Mononuclear cell (primary cell): Measurements from ENCODE around the gene RUNX1. TPM values are rescaled to one million over a fixed set of nuclear protein-coding genes. Genes with fewer than 3 reads are reported as not detected.

ENCODE experiments used
- H3K27me3 ChIP-seq: 2 replicates; pipeline ENCODE4 v1.6.0; 2011; ENCODE audit warnings: low read length, control low read depth; ENCODE audit not compliant: insufficient read depth
- H3K4me1 ChIP-seq: 2 replicates; pipeline ENCODE4 v1.5.1; 2011; ENCODE audit warnings: mild to moderate bottlenecking, low read length, control low read depth; ENCODE audit not compliant: insufficient read depth
- H3K4me3 ChIP-seq: 2 replicates; pipeline ENCODE4 v1.5.1; 2011; ENCODE audit warnings: mild to moderate bottlenecking, low read length, moderate library complexity
- H3K9me3 ChIP-seq: 2 replicates; pipeline ENCODE4 v1.5.1; 2011; ENCODE audit warnings: low read depth, mild to moderate bottlenecking, control low read depth, low read length
- total RNA-seq: library from RNA; depleted of rRNA; stranded (reverse); fragments of >200 nt; gene quantifications from one replicate; pipeline ENCODE4 v1.2.3, GENCODE V29; 2012

RUNX1 gene
- total RNA-seq, 1 donor: 51.2 TPM

DNA sequence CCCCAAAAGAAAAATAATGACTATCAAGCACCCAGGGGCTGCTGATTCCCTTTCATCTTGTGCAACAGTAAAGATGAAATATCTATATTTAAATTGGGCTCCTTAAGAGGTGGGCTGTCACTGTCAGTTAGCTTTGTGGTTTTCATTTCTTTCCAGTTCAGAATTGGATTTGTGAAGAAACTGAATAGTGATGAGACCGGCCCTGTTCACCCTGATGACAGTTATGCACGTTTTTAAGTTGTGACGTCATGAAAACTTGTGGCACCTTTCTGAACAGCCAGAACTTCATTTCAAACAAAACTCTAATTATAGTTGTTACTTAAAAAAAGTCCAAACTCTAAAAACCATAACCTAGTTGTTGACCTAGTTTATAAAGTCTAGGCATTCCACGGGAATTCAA lies 125.9 kb downstream of the RUNX1 start:
- Histone ChIP-seq H3K4me1 (peaks cover 55% of the 10 kb centered on the region), H3K9me3 (no peaks in the 10 kb centered on the region), H3K27me3 (no peaks in the 10 kb centered on the region), H3K4me3 (no peak overlapping the region)

DNA sequence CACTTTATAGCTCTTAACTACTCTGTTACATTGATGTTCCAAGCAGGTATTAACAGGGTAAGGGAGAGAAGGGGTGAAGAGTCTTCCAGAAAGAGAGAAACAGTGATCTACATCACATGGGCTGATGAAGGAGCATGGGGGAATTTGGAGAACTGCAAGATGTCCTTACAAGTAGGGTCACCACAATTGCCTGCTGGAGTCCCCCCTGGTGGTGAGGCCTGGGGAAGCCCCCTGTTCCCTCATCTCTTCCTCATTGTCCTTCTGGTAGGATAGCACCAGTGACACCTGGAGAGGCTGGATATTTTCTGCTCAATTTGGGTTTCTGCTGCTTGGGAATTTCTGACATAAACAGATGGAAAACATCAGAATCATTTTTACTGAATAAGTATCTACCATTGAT lies 126.6 kb downstream of the RUNX1 start:
- H3K4me3 ChIP-seq: no peak overlapping the region
- H3K27me3 ChIP-seq: no peaks in the 10 kb centered on the region
- H3K4me1 ChIP-seq: peaks cover 49% of the 10 kb centered on the region
- no peaks in the 10 kb centered on the region for H3K9me3 ChIP-seq

DNA sequence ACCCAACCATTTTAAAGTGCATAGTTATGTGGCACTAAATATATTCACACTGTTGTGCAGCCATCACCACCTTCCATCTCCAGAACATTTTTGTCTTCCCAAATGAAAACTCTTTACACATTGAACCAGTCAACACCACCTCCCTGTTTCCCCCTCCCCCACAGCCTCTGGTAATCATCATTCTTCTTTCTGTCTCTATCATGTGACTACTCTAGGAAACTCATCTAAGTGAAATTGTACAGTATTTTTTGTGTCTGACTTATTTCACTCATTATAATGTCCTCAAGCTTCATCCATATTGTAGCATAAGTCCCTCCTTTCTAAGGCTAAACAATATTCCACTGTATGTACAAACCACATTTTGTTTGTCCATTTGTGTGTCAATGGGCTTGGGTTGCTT lies 128.0 kb downstream of the RUNX1 start:
- no peaks in the 10 kb centered on the region for H3K9me3 ChIP-seq
- peaks cover 39% of the 10 kb centered on the region for H3K4me1 ChIP-seq

DNA sequence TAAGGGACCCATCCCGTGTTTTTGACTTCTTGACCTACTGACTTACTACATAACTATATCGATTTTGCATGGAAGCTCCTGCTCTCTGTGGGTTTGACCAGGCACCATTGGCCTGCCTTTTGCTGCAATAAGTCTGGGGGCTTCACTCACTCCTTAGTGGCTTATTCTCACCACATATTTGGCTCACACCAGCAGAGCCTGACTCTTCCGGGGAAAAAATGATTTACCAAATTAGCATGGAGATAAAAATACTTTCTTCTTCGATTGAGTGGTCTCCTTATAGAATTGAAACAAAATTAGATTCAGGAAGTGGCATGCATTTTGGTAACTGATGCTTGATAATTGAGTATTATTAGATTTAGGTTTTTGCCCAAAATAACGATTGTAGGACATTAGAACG lies 129.7 kb downstream of the RUNX1 start:
- H3K27me3 ChIP-seq: no peaks in the 10 kb centered on the region
- H3K4me1 ChIP-seq: peaks cover 30% of the 10 kb centered on the region
- no peak overlapping the region for H3K4me3 ChIP-seq
- no peaks in the 10 kb centered on the region for H3K9me3 ChIP-seq

More for the DNA sequence above, 128.0 kb downstream of the RUNX1 start:
- no peaks in the 10 kb centered on the region for H3K27me3 ChIP-seq
- H3K4me3 ChIP-seq: no peak overlapping the region

GRCh38 chr21:34916446-34916845 lies 132.7 kb downstream of the RUNX1 start:
- Histone ChIP-seq H3K4me3 (no peak overlapping the region), H3K4me1 (peaks cover 40% of the 10 kb centered on the region), H3K27me3 (no peaks in the 10 kb centered on the region)

DNA sequence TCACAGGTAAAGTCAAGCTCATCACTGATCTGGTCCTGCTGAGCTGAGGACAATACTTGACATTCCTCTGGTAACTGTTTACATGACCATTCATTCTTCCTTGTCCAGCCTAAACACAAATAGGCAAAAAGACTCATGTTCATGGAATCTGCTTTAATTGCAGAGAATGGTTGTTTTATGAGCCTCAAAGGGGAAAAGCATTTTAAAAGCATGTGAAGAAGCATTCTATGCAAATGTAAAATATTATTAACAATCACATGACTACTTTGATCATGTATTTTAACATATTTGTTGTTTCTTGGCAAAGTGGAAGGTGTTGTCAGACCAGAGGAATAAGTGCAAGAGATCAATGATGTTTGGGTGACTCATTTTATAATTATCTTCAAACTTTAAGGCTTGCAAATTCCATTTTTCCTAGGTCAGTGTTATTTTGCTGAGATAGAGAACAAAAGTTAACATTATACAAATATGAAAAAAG lies 133.7 kb downstream of the RUNX1 start:
- Histone ChIP-seq H3K9me3 (no peaks in the 10 kb centered on the region), H3K4me3 (no peak overlapping the region), H3K4me1 (peaks cover 45% of the 10 kb centered on the region), H3K27me3 (no peaks in the 10 kb centered on the region)

More at GRCh38 chr21:34916446-34916845, 132.7 kb downstream of the RUNX1 start:
- no peaks in the 10 kb centered on the region for H3K9me3 ChIP-seq

- H3K4me3 ChIP-seq: no peak overlapping the region
- peaks cover 57% of the 10 kb centered on the region for H3K4me1 ChIP-seq
- no peaks in the 10 kb centered on the region for H3K27me3 ChIP-seq
- H3K9me3 ChIP-seq: no peaks in the 10 kb centered on the region
These were observed 134.9 kb downstream of the RUNX1 start for GRCh38 chr21:34914239-34914638.

DNA sequence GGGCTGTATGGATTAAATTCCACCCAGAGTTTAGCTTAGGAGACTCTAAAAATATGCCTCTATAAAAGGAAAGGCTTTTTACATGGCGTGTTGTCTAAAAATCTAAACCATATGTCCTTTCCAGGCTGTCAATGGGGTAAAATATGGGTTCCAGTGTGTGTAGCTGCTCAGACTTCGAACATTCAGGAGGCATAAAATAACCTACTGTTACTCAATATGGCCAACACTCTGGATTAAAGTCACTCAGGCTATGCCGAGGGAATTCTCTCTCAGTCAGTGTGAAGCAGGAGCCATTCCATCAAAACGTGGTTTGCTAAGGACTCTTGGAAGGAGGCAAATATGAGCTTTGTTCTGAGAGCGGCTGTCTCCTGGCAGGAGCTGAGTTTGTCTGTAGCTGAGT lies 135.3 kb downstream of the RUNX1 start:
- no peaks in the 10 kb centered on the region for H3K27me3 ChIP-seq

DNA sequence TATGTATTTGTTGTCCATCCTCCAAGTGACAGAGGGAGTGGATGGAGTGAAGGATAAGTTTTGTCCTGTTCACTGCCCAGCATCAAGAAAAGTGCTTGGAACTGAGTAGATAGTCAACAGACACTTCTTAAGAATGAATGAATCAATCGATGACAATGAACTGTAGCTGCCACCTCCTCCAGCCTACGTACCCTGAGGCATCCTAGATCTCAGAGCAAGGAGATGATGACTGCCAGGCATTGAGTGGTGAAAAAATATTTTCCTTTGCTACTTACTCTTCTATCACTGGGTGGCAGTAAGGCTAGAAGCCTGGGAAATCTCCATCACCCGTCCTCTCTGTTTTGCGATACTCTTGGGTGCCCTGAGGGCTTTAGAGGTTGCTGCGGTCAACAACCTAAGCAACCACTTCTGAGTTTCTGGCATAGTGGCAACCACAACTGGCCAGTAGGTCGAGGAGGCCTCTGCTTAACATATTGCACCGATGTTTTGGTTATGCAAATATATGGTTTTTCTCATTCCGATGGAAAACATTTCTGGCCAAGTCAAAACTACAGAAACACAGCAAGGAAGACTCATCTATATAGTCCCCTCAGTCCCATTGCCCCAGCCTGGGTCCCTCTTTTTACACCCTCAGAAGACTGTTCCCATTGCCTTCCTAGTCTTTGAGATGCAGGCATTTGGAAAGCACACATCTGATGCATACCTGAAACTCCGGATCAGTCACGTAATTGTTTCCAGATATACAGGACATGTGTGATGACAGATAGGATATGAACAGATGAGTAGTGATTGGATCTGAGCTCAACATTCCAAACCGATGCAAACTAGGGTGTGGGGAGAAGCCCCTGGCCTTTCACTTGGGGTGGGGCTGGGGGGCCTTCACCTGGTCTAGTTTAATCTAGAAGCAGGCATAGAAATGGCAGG lies 136.8 kb downstream of the RUNX1 start:
- no peaks in the 10 kb centered on the region for H3K27me3 ChIP-seq
- H3K4me3 ChIP-seq: no peak overlapping the region
- no peaks in the 10 kb centered on the region for H3K9me3 ChIP-seq
- peaks cover 74% of the 10 kb centered on the region for H3K4me1 ChIP-seq

More for the DNA sequence above, 135.3 kb downstream of the RUNX1 start:
- no peak overlapping the region for H3K4me3 ChIP-seq
- peaks cover 61% of the 10 kb centered on the region for H3K4me1 ChIP-seq
- no peaks in the 10 kb centered on the region for H3K9me3 ChIP-seq

- Histone ChIP-seq H3K27me3 (no peaks in the 10 kb centered on the region), H3K9me3 (no peaks in the 10 kb centered on the region), H3K4me1 (peaks cover 84% of the 10 kb centered on the region), H3K4me3 (no peak overlapping the region)
These were observed 137.7 kb downstream of the RUNX1 start for GRCh38 chr21:34911360-34911759.

DNA sequence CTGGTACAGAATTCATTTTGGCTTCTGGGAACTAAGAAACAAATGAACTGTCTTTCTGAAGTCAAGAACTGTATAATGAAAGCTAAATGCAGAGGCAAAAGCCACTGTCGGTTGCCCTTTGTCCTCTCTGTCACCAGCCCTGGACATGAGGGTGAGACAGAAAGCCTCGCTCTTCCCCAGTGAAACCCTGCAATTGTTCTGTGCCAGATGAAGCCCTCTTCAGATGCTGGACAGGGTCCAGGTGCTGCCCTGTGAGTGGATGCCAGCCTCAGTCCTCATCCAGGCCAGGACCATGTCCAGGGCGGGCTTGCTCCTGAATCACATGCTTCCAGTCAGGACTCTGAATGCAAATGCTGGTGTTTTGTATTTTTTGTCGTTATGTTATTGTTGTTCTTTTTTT lies 138.7 kb downstream of the RUNX1 start:
- H3K27me3 ChIP-seq: no peaks in the 10 kb centered on the region
- H3K4me1 ChIP-seq: peaks cover 91% of the 10 kb centered on the region
- no peak overlapping the region for H3K4me3 ChIP-seq
- no peaks in the 10 kb centered on the region for H3K9me3 ChIP-seq

DNA sequence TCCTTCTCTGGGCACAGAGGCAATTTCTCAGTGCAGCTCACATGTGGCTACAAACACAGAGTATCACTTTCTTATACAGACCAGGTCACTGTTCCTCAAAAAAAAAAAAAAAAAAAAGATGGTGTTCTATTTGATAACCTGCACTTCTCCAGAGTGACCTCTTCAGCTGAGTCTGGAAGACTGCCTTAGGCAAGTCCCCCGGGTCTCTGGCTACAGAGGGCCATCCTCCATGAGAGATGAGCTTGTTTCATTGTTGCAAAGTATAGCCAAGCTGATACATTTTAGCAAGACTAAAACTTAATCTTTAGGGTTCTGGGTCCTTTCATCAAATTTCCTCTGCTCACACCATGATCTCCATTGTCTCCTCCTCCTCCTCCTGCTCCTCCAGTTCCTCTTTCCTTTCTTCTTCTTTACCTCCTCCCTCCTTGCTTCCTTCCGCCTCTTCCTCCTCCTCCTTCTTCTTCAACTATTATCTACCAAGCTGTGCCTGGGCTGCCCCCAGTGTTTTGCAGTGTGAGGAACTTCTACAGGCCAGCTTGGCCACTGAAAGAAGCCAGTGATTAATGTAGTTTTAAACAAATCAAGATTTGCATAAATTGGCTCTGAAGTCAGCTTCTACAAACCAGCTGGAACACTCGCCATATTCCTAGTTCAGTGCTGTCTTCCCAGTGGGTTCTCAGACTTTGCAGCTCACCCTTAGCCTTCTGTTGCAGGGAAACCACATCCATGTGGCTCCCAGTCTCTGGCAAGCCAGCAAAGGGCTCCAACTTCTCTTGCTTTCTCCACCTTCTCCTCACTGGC lies 139.4 kb downstream of the RUNX1 start:
- Histone ChIP-seq H3K27me3 (no peaks in the 10 kb centered on the region), H3K4me1 (peaks cover 92% of the 10 kb centered on the region), H3K4me3 (no peak overlapping the region), H3K9me3 (no peaks in the 10 kb centered on the region)

GRCh38 chr21:34908419-34909055 lies 140.6 kb downstream of the RUNX1 start:
- no peaks in the 10 kb centered on the region for H3K9me3 ChIP-seq
- H3K4me3 ChIP-seq: no peak overlapping the region
- peaks cover 81% of the 10 kb centered on the region for H3K4me1 ChIP-seq
- no peaks in the 10 kb centered on the region for H3K27me3 ChIP-seq

DNA sequence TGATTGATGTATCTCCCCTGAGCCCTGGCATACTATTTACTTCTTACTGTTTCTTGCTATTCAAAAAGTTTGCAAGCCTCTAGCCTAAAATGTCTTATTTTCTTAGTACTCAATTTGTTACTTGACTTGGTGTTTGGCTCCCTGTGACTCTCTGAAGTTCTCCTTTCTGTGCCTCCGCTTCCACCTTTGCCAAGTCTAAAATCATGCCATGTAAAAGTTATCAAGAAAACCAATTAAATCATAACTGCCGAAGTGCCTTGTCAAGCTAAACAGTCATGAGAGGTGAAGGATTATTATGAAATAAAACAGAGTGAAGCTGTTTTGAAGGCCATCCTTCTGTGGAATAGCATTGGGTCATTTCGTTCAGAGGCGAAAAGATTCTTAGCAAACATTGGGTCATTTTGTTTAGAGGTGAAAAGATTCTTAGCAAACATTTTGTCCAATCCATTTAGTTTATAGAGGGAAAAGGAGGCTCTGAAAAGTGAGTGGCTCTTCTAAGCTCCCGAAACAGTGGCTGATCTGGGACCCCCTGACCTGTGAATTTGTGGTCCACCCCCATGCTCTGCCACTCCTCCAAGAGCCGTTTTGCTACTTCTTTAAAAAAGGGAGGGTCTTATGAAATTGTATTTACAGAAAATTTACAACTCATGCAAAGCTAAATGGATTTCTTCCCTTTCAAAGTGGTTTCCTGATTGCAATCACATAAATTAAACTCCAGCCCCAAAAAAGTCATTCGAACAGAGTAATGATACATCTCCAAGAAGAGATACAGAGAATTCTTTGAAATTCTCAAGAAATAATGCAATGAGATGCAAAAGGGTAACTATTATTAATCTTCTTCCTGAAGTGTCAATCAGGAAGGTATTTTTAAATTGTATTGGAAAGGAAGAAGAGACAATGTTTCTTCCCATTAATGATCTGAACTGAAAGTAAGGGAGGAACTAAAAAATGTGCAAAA lies 141.4 kb downstream of the RUNX1 start:
- no peaks in the 10 kb centered on the region for H3K27me3 ChIP-seq
- H3K4me3 ChIP-seq: no peak overlapping the region
- peaks cover 73% of the 10 kb centered on the region for H3K4me1 ChIP-seq
- no peaks in the 10 kb centered on the region for H3K9me3 ChIP-seq
